ENCODE results near the gene TAF15.

- TF ChIP-seq, protein P1, sequence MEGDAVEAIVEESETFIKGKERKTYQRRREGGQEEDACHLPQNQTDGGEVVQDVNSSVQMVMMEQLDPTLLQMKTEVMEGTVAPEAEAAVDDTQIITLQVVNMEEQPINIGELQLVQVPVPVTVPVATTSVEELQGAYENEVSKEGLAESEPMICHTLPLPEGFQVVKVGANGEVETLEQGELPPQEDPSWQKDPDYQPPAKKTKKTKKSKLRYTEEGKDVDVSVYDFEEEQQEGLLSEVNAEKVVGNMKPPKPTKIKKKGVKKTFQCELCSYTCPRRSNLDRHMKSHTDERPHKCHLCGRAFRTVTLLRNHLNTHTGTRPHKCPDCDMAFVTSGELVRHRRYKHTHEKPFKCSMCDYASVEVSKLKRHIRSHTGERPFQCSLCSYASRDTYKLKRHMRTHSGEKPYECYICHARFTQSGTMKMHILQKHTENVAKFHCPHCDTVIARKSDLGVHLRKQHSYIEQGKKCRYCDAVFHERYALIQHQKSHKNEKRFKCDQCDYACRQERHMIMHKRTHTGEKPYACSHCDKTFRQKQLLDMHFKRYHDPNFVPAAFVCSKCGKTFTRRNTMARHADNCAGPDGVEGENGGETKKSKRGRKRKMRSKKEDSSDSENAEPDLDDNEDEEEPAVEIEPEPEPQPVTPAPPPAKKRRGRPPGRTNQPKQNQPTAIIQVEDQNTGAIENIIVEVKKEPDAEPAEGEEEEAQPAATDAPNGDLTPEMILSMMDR (IDR thresholded peaks at IDR 0.05; ENCODE audit: poor library complexity, severe bottlenecking): no peak
- TF ChIP-seq SMC3 (conservative IDR thresholded peaks at IDR 0.05; ENCODE audit: poor library complexity): no peak
Observed at GRCh38 chr17:35841505-35841904, 32.2 kb downstream of the TAF15 start.
